Activated B cell treated with CpG ODN at 0.5 μM for 24 hours (primary cell): ENCODE measurements around the gene NKAP. TPM values are rescaled to one million over a fixed set of nuclear protein-coding genes. Genes with fewer than 3 reads are reported as not detected.
"Not testable (repeated sequence)": the region's sequence is repeated elsewhere in the genome, so short reads cannot be mapped to it uniquely, and the experiment has no call there.

Source experiments
- ATAC-seq: fragments of 200-7000 bp; cut with Tn5 transposase; one replicate; pipeline ENCODE4 v1.10.0; 2021; ENCODE audit warnings: low read depth, mild to moderate bottlenecking, moderate library complexity
- CTCF ChIA-PET: fragments of 350-600 bp; sonication (Branson Sonifier 250); formaldehyde crosslinking; loops from one replicate; lab custom pipeline; 2021; ENCODE audit warnings: antibody characterized with exemption; lab: Charles Lee
- POLR2A ChIA-PET: fragments of 350-600 bp; sonication (Branson Sonifier 250); formaldehyde crosslinking; loops from one replicate; lab custom pipeline; 2021; ENCODE audit warnings: antibody characterized with exemption; lab: Charles Lee
- DNase-seq: peaks from one replicate; pipeline ENCODE4 v3.0.0; 2022
- H3K27ac Mint-ChIP-seq: one replicate; pipeline ENCODE4 v1.8.0; 2020; ENCODE audit warnings: mixed read lengths
- H3K27me3 Mint-ChIP-seq: one replicate; pipeline ENCODE4 v1.8.0; 2021; ENCODE audit warnings: mixed read lengths
- H3K36me3 Mint-ChIP-seq: one replicate; pipeline ENCODE4 v1.8.0; 2021; ENCODE audit warnings: low read depth, mixed read lengths
- H3K4me1 Mint-ChIP-seq: one replicate; pipeline ENCODE4 v1.8.0; 2021; ENCODE audit warnings: mixed read lengths
- H3K4me3 Mint-ChIP-seq: one replicate; pipeline ENCODE4 v1.8.0; 2020; ENCODE audit warnings: mild to moderate bottlenecking, mixed read lengths
- H3K9me3 Mint-ChIP-seq: one replicate; pipeline ENCODE4 v1.8.0; 2020; ENCODE audit warnings: mixed read lengths
- intact Hi-C: fragments of 100-400 bp; cut with micrococcal nuclease; formaldehyde crosslinking; loops from one replicate; pipeline ENCODE4 v1.15.1; 2024
- total RNA-seq: library from RNA; stranded (reverse); gene quantifications from 2 replicates; pipeline ENCODE4 v1.2.3, GENCODE V29; 2022
- TF ChIP-seq, protein P1 (sequence below): fragments of 200-600 bp; IDR thresholded peaks from one replicate; pipeline ENCODE4 v1.8.0; 2022; ENCODE audit warnings: antibody characterized with exemption, mild to moderate bottlenecking

NKAP gene
- total RNA-seq, 1 donor from 2014 or later: 11.9 TPM

GRCh38 chrX:119971184-119971583 is 27.6 kb upstream of the NKAP start:
- ChIA-PET CTCF (no interaction called here), POLR2A (no interaction called here)
- H3K4me1 Mint-ChIP-seq: no peaks in the 10 kb centered on the region
- TF ChIP-seq, protein P1, sequence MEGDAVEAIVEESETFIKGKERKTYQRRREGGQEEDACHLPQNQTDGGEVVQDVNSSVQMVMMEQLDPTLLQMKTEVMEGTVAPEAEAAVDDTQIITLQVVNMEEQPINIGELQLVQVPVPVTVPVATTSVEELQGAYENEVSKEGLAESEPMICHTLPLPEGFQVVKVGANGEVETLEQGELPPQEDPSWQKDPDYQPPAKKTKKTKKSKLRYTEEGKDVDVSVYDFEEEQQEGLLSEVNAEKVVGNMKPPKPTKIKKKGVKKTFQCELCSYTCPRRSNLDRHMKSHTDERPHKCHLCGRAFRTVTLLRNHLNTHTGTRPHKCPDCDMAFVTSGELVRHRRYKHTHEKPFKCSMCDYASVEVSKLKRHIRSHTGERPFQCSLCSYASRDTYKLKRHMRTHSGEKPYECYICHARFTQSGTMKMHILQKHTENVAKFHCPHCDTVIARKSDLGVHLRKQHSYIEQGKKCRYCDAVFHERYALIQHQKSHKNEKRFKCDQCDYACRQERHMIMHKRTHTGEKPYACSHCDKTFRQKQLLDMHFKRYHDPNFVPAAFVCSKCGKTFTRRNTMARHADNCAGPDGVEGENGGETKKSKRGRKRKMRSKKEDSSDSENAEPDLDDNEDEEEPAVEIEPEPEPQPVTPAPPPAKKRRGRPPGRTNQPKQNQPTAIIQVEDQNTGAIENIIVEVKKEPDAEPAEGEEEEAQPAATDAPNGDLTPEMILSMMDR: no peak
- intact Hi-C loops: no loop called here
- no peak overlapping the region for H3K4me3 Mint-ChIP-seq
- no peaks in the 10 kb centered on the region for H3K27me3 Mint-ChIP-seq
- DNase-seq (no peak), ATAC-seq (no peak)
- no peaks in the 10 kb centered on the region for H3K9me3 Mint-ChIP-seq
- H3K36me3 Mint-ChIP-seq: no peaks in the 10 kb centered on the region
- no peak overlapping the region for H3K27ac Mint-ChIP-seq

DNA sequence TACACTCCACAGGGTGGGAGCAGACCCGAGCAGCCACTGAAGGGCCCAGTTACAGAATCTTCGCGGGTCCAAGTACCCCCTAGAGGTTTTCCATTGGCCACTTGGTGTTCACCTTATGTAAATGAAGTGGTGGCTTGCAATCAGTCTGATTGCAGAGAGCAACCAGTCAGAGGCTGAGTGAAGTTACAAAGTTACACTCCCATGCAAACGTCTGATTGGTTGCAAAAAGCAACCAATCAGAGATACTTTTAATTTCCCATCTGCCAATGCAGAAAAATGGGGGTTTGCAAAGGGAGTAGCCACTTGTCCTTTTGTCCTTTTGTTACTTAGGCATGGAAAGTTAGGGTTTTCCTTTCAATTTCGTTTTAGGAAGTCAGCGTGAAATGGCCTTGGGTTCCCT is 27.0 kb upstream of the NKAP start:
- H3K9me3 Mint-ChIP-seq: no peaks in the 10 kb centered on the region
- ATAC-seq (no peak), DNase-seq (no peak)
- intact Hi-C loops: no loop called here
- H3K36me3 Mint-ChIP-seq: no peaks in the 10 kb centered on the region
- H3K27ac Mint-ChIP-seq: no peak overlapping the region
- no peaks in the 10 kb centered on the region for H3K27me3 Mint-ChIP-seq
- no peak overlapping the region for H3K4me3 Mint-ChIP-seq
- ChIA-PET CTCF (no interaction called here), POLR2A (no interaction called here)
- TF ChIP-seq, protein P1: no peak
- H3K4me1 Mint-ChIP-seq: no peaks in the 10 kb centered on the region

GRCh38 chrX:119966837-119967236 is 23.3 kb upstream of the NKAP start:
- H3K4me1 Mint-ChIP-seq, H3K4me3 Mint-ChIP-seq, H3K36me3 Mint-ChIP-seq, H3K9me3 Mint-ChIP-seq, H3K27me3 Mint-ChIP-seq, H3K27ac Mint-ChIP-seq, POLR2A ChIA-PET, intact Hi-C loops, DNase-seq, CTCF ChIA-PET, ATAC-seq: not testable (repeated sequence)

- ATAC-seq (no peak), DNase-seq (no peak)
- POLR2A ChIA-PET: no interaction called here
- no peak overlapping the region for H3K27ac Mint-ChIP-seq
- peaks cover 1% of the 10 kb centered on the region for H3K9me3 Mint-ChIP-seq
- peaks cover 18% of the 10 kb centered on the region for H3K27me3 Mint-ChIP-seq
- CTCF ChIA-PET: no interaction called here
- no peaks in the 10 kb centered on the region for H3K4me1 Mint-ChIP-seq
- no peaks in the 10 kb centered on the region for H3K36me3 Mint-ChIP-seq
- TF ChIP-seq, protein P1: no peak
- H3K4me3 Mint-ChIP-seq: no peak overlapping the region
- intact Hi-C loops: no loop called here
Measured at GRCh38 chrX:119960625-119961024, 17.1 kb upstream of the NKAP start.

- POLR2A ChIA-PET, CTCF ChIA-PET: not testable (repeated sequence)
- H3K27me3 Mint-ChIP-seq: peaks cover 15% of the 10 kb centered on the region
Measured at GRCh38 chrX:119955807-119956570, 12.4 kb upstream of the NKAP start.

GRCh38 chrX:119954374-119954773 is 10.8 kb upstream of the NKAP start:
- peaks cover 1% of the 10 kb centered on the region for H3K9me3 Mint-ChIP-seq
- CTCF ChIA-PET: no interaction called here
- H3K27me3 Mint-ChIP-seq: peaks cover 8% of the 10 kb centered on the region
- POLR2A ChIA-PET: no interaction called here
- intact Hi-C loops: no loop called here
- no peak overlapping the region for H3K4me3 Mint-ChIP-seq
- no peaks in the 10 kb centered on the region for H3K4me1 Mint-ChIP-seq
- no peak for ATAC-seq
- DNase-seq: no peak
- TF ChIP-seq, protein P1: no peak
- no peak overlapping the region for H3K27ac Mint-ChIP-seq
- no peaks in the 10 kb centered on the region for H3K36me3 Mint-ChIP-seq

More at GRCh38 chrX:119955807-119956570, 12.4 kb upstream of the NKAP start:
- H3K4me1 Mint-ChIP-seq, intact Hi-C loops, ATAC-seq, H3K36me3 Mint-ChIP-seq, H3K9me3 Mint-ChIP-seq, H3K4me3 Mint-ChIP-seq, H3K27ac Mint-ChIP-seq, DNase-seq: not testable (repeated sequence)
